Measurements from ENCODE around the gene RBM17. TPM values are rescaled to one million over a fixed set of nuclear protein-coding genes. Genes with fewer than 3 reads are reported as not detected.

The RBM17 gene
- total and polyA plus RNA-seq, 10 of the 15 experiments (the other 5 are each of a cell fraction or from before 2014, with no cell fraction given), result 28.4 to 181 (median 83.9) TPM

GRCh38 chr10:6140141-6140841 lies 51.5 kb downstream of the RBM17 start (continued):
- TF ChIP-seq PBX3 (IDR thresholded peaks at IDR 0.05; ENCODE audit: insufficient replicate concordance, low read depth, low read length), result peak; percentile 56
- TF ChIP-seq SIN3A (IDR thresholded peaks at IDR 0.05; ENCODE audit: low read depth, low read length), result 0 out of 2 replicates have a peak, but pooled peaks have one; percentile 30
- peak; percentile 40 to 70; a peak in 1 of 4 replicates for TF ChIP-seq BHLHE40 (IDR thresholded peaks at IDR 0.05; ENCODE audit: borderline replicate concordance in 1 of 2, low read depth in 2 of 2, low read length in 1 of 2)
- TF ChIP-seq STAT3 (IDR thresholded peaks at IDR 0.05; ENCODE audit: low read depth, low read length), result no peak
- TF ChIP-seq, protein P1, sequence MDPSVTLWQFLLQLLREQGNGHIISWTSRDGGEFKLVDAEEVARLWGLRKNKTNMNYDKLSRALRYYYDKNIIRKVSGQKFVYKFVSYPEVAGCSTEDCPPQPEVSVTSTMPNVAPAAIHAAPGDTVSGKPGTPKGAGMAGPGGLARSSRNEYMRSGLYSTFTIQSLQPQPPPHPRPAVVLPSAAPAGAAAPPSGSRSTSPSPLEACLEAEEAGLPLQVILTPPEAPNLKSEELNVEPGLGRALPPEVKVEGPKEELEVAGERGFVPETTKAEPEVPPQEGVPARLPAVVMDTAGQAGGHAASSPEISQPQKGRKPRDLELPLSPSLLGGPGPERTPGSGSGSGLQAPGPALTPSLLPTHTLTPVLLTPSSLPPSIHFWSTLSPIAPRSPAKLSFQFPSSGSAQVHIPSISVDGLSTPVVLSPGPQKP (IDR thresholded peaks at IDR 0.05; ENCODE audit: low read depth, low read length), result 0 out of 2 replicates have a peak, but pooled peaks have one; percentile 29
- TF ChIP-seq MYB (IDR thresholded peaks at IDR 0.05; ENCODE audit: borderline replicate concordance, low read depth, low read length), result no peak
- 0 out of 2 replicates have a peak, but pooled peaks have one; percentile 64 for TF ChIP-seq TCF3 (IDR thresholded peaks at IDR 0.05; ENCODE audit: borderline replicate concordance, insufficient read depth, low read depth, low read length)

DNA sequence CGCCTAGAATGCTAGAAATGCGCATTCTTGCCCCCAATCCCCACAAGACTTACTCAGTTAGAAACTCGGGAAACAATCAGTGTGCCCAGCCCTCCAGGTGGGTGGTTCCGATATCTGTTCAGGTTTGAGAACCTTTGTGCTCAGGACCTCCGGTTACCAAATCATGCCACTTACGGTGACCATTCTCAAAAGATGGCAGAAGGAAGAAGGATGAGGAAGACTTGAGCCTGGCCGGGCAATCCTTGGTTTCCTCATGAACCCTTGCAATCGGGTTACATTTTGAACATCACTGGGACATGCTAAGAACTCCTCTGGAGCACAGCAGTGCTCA lies 52.1 kb downstream of the RBM17 start:
- ChIA-PET CTCF (interaction anchor here (5.6 kb wide), 1 partner anchor 11 kb away, joined by 50 read pairs; no protein-coding TSS in a partner anchor), POLR2A (no interaction called here), RAD21 (ENCODE audit: unreplicated experiment) (interaction anchor here (1.0 to 2.8 kb wide), 2 partner anchors 22 to 62 kb away, joined by 3 to 9 read pairs; partner anchors contain the start of gene PFKFB3), SMC1A (ENCODE audit: uncharacterized antibody, unreplicated experiment) (interaction anchor here (2.1 to 2.6 kb wide), 2 partner anchors 10 to 11 kb away, joined by 6 to 7 read pairs; no protein-coding TSS in a partner anchor)
- Histone ChIP-seq H3K27me3 (replicated peaks in 1 of 2; ENCODE audit: control insufficient read depth in 2 of 2, insufficient read depth in 2 of 2, low read length in 1 of 2) (no peaks in the 10 kb centered on the region), H3K4me3 (peak overlapping the region; percentile 52), H3K27ac (ENCODE audit: control insufficient read depth, insufficient read depth) (peak overlapping the region; percentile 82), H3K9ac (ENCODE audit: control insufficient read depth, insufficient read depth, low read length) (peak overlapping the region; percentile 36; the same call in 1 of the 2 replicates), H3K79me2 (ENCODE audit: control insufficient read depth, insufficient read depth, low read length) (peaks cover 9% of the 10 kb centered on the region; the same call in 1 of the 2 replicates), H3K4me2 (ENCODE audit: control insufficient read depth, insufficient read depth) (peak overlapping the region; percentile 80), H4K20me1 (ENCODE audit: control insufficient read depth, insufficient read depth) (no peaks in the 10 kb centered on the region), H3K36me3 (ENCODE audit: control insufficient read depth in 2 of 2, insufficient read depth in 2 of 2, low read length in 1 of 2) (no peaks in the 10 kb centered on the region), H2AFZ (ENCODE audit: control insufficient read depth, low read depth, low read length) (no peak overlapping the region), H3K4me1 (ENCODE audit: control insufficient read depth, insufficient read depth, low read length) (peaks cover 47% of the 10 kb centered on the region), H3K9me3 (replicated peaks; ENCODE audit: control insufficient read depth, insufficient read depth, low read length) (no peaks in the 10 kb centered on the region)
- TSS peak; percentile 84 for BruUV-seq (replicated peaks)
- intact Hi-C loops (cut with micrococcal nuclease; ENCODE audit: unreplicated experiment), result loop anchor here (2.0 to 5.0 kb wide), 2 partner anchors 131 to 154 kb away; no protein-coding TSS in a partner anchor
- in situ Hi-C loops (cut with MboI), result no loop called here
- no peak; the same call in 2 of the 3 replicates for ATAC-seq
- DNase-seq (ENCODE audit: low read depth, low spot score), result no peak
- FAIRE-seq, result no peak
- TF ChIP-seq TAF1 (IDR thresholded peaks at IDR 0.05; ENCODE audit: borderline replicate concordance, low read depth, low read length), result 0 out of 2 replicates have a peak, but pooled peaks have one; percentile 12
- TF ChIP-seq NFXL1 (IDR thresholded peaks at IDR 0.05; ENCODE audit: borderline replicate concordance), result peak; percentile 89
- TF ChIP-seq ESRRA (IDR thresholded peaks at IDR 0.05; ENCODE audit: low read length), result no peak
- 1% methylated on average over 8 of the region's 8 CpGs for WGBS (ENCODE audit: insufficient coverage, insufficient replicate concordance, low lambda C conversion rate, missing lambda C conversion rate)
